ENCODE results near the gene LIPM. TPM values are rescaled to one million over a fixed set of nuclear protein-coding genes. Genes with fewer than 3 reads are reported as not detected.

LIPM gene
- total and polyA plus RNA-seq, 2 experiments from 2014 or later = not detected

GRCh38 chr10:88866454-88866853 is 63.9 kb downstream of the LIPM start:
- Histone ChIP-seq H3K4me3 (no peak overlapping the region), H3K27me3 (peaks cover 22% of the 10 kb centered on the region), H3K36me3 (no peaks in the 10 kb centered on the region), H3K27ac (no peak overlapping the region), H3K9me3 (ENCODE audit: low read depth) (no peaks in the 10 kb centered on the region), H3K4me1 (ENCODE audit: low read depth) (no peaks in the 10 kb centered on the region)
- no peak for DNase-seq (ENCODE audit: low read depth in 1 of 2, low spot score in 1 of 2)
- no peak for TF ChIP-seq CTCF (IDR thresholded peaks at IDR 0.05; ENCODE audit: low read depth, low read length)

- peak in 1 of 2 donors; percentile 6 for DNase-seq (ENCODE audit: low read depth in 1 of 2, low spot score in 1 of 2)
- Histone ChIP-seq H3K27me3 (peaks cover 4% of the 10 kb centered on the region), H3K4me3 (no peak overlapping the region), H3K27ac (no peak overlapping the region), H3K4me1 (ENCODE audit: low read depth) (peaks cover 11% of the 10 kb centered on the region), H3K36me3 (no peaks in the 10 kb centered on the region), H3K9me3 (ENCODE audit: low read depth) (no peaks in the 10 kb centered on the region)
- TF ChIP-seq CTCF (IDR thresholded peaks at IDR 0.05; ENCODE audit: low read depth, low read length) = no peak
These were observed 67.6 kb downstream of the LIPM start for GRCh38 chr10:88870089-88870488.

Other genes with a start within 250 kb of the LIPM start
- gene RNLS, start 219.4 kb upstream of the LIPM start, total RNA-seq = 5.5 and 13.9 TPM in 2 replicates
- gene RNLS, start 219.4 kb upstream of the LIPM start, polyA plus RNA-seq = 6.9 and 9.8 TPM in 2 replicates
- 0.11 TPM in 1 of 2 replicates, not detected in the other for gene LIPJ, start 216.0 kb upstream of the LIPM start, total RNA-seq
- gene LIPJ, start 216.0 kb upstream of the LIPM start, polyA plus RNA-seq = 0.59 TPM in 1 of 2 replicates, not detected in the other
- not detected in 2 replicates for gene LIPF, start 138.3 kb upstream of the LIPM start, total RNA-seq
- not detected in 2 replicates for gene LIPF, start 138.3 kb upstream of the LIPM start, polyA plus RNA-seq
- not detected in 2 replicates for gene LIPK, start 96.5 kb upstream of the LIPM start, total RNA-seq
- gene LIPK, start 96.5 kb upstream of the LIPM start, polyA plus RNA-seq = not detected in 2 replicates
- not detected in 2 replicates for gene LIPN, start 42.7 kb upstream of the LIPM start, total RNA-seq
- gene LIPN, start 42.7 kb upstream of the LIPM start, polyA plus RNA-seq = not detected in 2 replicates
- not detected in 2 replicates for gene ANKRD22, start 49.1 kb downstream of the LIPM start, total RNA-seq
- gene ANKRD22, start 49.1 kb downstream of the LIPM start, polyA plus RNA-seq = not detected in 2 replicates
- 36.0 and 38.4 TPM in 2 replicates for gene STAMBPL1, start 77.5 kb downstream of the LIPM start, total RNA-seq
- 3.6 and 7.9 TPM in 2 replicates for gene STAMBPL1, start 77.5 kb downstream of the LIPM start, polyA plus RNA-seq
- gene ACTA2, start 150.0 kb downstream of the LIPM start, total RNA-seq = 405 and 1,463 TPM in 2 replicates
- gene ACTA2, start 150.0 kb downstream of the LIPM start, polyA plus RNA-seq = 725 and 2,064 TPM in 2 replicates
- gene FAS, start 188.1 kb downstream of the LIPM start, total RNA-seq = 0.67 and 1.2 TPM in 2 replicates
- gene FAS, start 188.1 kb downstream of the LIPM start, polyA plus RNA-seq = 0.77 and 1.9 TPM in 2 replicates

All from cardiac muscle cell (in vitro differentiated cells and primary cell).